ENCODE results near the gene RPP38.

Gene RPP38

GRCh38 chr10:15152556-15152955, 55.4 kb downstream of the RPP38 start:
- Histone ChIP-seq H3K4me1 (ENCODE audit: insufficient read depth, low read length, poor library complexity, severe bottlenecking) (peaks cover 4% of the 10 kb centered on the region), H3K9me2 (replicated peaks; ENCODE audit: low read depth, low read length) (no peaks in the 10 kb centered on the region), H3K9ac (ENCODE audit: low read depth, low read length, poor library complexity, severe bottlenecking) (no peak overlapping the region), H3F3A (ENCODE audit: low read depth) (peaks cover 4% of the 10 kb centered on the region; the same call in 1 of the 2 replicates), H2AFZ (ENCODE audit: low read length) (no peak overlapping the region), H4K20me1 (ENCODE audit: insufficient read depth, low read length, poor library complexity, severe bottlenecking) (peaks cover 9% of the 10 kb centered on the region), H3K9me3 (ENCODE audit: insufficient read depth, low read depth, low read length) (no peaks in the 10 kb centered on the region), H3K27me3 (ENCODE audit: insufficient read depth, low read length, poor library complexity, severe bottlenecking) (no peaks in the 10 kb centered on the region), H3K79me2 (ENCODE audit: insufficient read depth, low read length) (peaks cover 93% of the 10 kb centered on the region), H3K4me2 (ENCODE audit: low read depth, low read length, poor library complexity, severe bottlenecking) (no peak overlapping the region), H3K4me3 (ENCODE audit: low read length, poor library complexity, severe bottlenecking) (no peak overlapping the region), H3K36me3 (ENCODE audit: insufficient read depth, low read length) (no peaks in the 10 kb centered on the region)
- TF ChIP-seq CTCF (conservative IDR thresholded peaks at IDR 0.05; ENCODE audit: low read length) (no peak), EZH2phosphoT487 (IDR thresholded peaks at IDR 0.05; ENCODE audit: borderline replicate concordance) (no peak)
